A549 (cell line): ENCODE results near the gene MGST2.

Experiments used
- BHLHE40 ChIP-seq: IDR thresholded peaks from 2 replicates; pipeline ENCODE4 v1.6.1; 2012; ENCODE audit warnings: low read depth, low read length, inconsistent platforms
- EP300 ChIP-seq, 2 experiments: fragments of >200 bp; sonication (Bioruptor Twin); formaldehyde crosslinking; IDR thresholded peaks; 2 replicates in 1 of 2; 3 replicates in 1 of 2; pipeline ENCODE4 v1.6.1; 2016 to 2017
- ESRRA ChIP-seq: fragments of 150-350 bp; IDR thresholded peaks from 2 replicates; pipeline ENCODE4 v1.6.1; 2014; ENCODE audit warnings: mild to moderate bottlenecking, low read length, borderline replicate concordance
- GATA3 ChIP-seq: IDR thresholded peaks from 2 replicates; pipeline ENCODE4 v1.6.1; 2012; ENCODE audit warnings: borderline replicate concordance
- JUN ChIP-seq, 2 experiments: fragments of >200 bp; sonication (Bioruptor Twin); formaldehyde crosslinking; IDR thresholded peaks; 2 replicates in 1 of 2; 3 replicates in 1 of 2; pipeline ENCODE4 v1.6.1; 2016 to 2017
- MAZ ChIP-seq: fragments of 150-350 bp; IDR thresholded peaks from 2 replicates; pipeline ENCODE4 v1.6.1; 2014; ENCODE audit warnings: antibody characterized with exemption, low read depth, low read length, borderline replicate concordance
- MYC ChIP-seq: IDR thresholded peaks from 2 replicates; pipeline ENCODE4 v1.6.1; 2012; ENCODE audit warnings: mild to moderate bottlenecking, inconsistent platforms, low read length, improper control_type of control experiment, borderline replicate concordance
- POLR2A ChIP-seq: IDR thresholded peaks from 2 replicates; pipeline ENCODE4 v1.6.1; 2012; ENCODE audit warnings: mild to moderate bottlenecking, low read length
- POLR2AphosphoS2 ChIP-seq: conservative IDR thresholded peaks from 2 replicates; pipeline ENCODE4 v1.6.1; 2012; ENCODE audit warnings: low read length, improper control_type of control experiment, inconsistent platforms
- RAD21 ChIP-seq, 2 experiments: fragments of >200 bp in 1 of 2; sonication (Bioruptor Twin) in 1 of 2; formaldehyde crosslinking in 1 of 2; IDR thresholded peaks in 1 of 2; conservative IDR thresholded peaks in 1 of 2; 2 replicates in 1 of 2; 3 replicates in 1 of 2; pipeline ENCODE4 v1.6.1; 2012 to 2018; ENCODE audit warnings: inconsistent platforms in 1 of 2
- RCOR1 ChIP-seq: fragments of 150-350 bp; IDR thresholded peaks from 2 replicates; pipeline ENCODE4 v1.6.1; 2014; ENCODE audit warnings: antibody characterized with exemption, low read length, low read depth
- SMC3 ChIP-seq: fragments of >200 bp; sonication (Bioruptor Twin); formaldehyde crosslinking; IDR thresholded peaks from 3 replicates; pipeline ENCODE4 v1.6.1; 2018; ENCODE audit warnings: inconsistent platforms
- TF ChIP-seq, protein P1 (sequence below): fragments of >200 bp; sonication (Bioruptor Twin); formaldehyde crosslinking; IDR thresholded peaks from 3 replicates; pipeline ENCODE4 v1.5.1; 2016

DNA sequence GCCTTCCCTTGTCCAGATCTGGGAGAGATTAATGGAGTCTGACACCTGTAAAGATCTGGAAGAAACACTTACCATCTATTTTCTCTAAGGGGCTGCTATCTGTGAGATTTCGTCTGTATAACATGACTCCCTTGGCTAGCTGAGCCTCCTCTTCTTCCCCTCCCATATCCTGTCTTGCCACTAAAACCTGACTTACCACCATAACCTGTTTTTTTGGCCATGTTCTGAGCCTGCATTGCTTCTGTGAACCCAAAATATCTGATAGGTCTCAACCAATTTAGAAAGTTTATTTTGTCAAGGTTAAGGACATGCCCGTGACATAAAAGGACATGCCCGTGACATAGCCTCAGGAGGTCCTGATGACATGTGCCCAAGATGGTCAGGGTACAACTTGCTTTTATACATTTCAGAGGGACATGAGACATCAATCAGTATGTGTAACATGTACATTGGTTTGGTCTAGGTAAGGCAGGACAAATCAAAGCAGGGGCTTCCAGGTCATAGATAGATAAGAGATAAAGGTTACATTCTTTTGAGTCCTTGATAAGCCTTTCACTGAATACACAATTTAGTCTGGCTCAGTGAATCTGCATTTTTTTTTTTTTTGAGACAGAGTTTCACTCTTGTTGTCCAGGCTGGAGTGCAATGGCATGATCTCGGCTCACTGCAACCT lies 11.4 kb downstream of the MGST2 start:
- TF ChIP-seq POLR2A (no peak), RCOR1 (no peak), JUN (IDR thresholded peaks at IDR 0.05) (no peak), GATA3 (no peak), EP300 (IDR thresholded peaks at IDR 0.05) (no peak), MYC (no peak), ESRRA (no peak), MAZ (no peak), POLR2AphosphoS2 (no peak), RAD21 (conservative IDR thresholded peaks at IDR 0.05 in 1 of 2, IDR thresholded peaks at IDR 0.05 in 1 of 2) (no peak), BHLHE40 (no peak), SMC3 (no peak)
- TF ChIP-seq, protein P1, sequence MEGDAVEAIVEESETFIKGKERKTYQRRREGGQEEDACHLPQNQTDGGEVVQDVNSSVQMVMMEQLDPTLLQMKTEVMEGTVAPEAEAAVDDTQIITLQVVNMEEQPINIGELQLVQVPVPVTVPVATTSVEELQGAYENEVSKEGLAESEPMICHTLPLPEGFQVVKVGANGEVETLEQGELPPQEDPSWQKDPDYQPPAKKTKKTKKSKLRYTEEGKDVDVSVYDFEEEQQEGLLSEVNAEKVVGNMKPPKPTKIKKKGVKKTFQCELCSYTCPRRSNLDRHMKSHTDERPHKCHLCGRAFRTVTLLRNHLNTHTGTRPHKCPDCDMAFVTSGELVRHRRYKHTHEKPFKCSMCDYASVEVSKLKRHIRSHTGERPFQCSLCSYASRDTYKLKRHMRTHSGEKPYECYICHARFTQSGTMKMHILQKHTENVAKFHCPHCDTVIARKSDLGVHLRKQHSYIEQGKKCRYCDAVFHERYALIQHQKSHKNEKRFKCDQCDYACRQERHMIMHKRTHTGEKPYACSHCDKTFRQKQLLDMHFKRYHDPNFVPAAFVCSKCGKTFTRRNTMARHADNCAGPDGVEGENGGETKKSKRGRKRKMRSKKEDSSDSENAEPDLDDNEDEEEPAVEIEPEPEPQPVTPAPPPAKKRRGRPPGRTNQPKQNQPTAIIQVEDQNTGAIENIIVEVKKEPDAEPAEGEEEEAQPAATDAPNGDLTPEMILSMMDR = no peak
